CD14-positive monocyte (primary cell): ENCODE measurements around the gene C9orf57. TPM values are rescaled to one million over a fixed set of nuclear protein-coding genes. Genes with fewer than 3 reads are reported as not detected.
A peak's percentile ranks its signal among the peaks of the same experiment; 100 is the strongest.

Source experiments
- DNase-seq, 3 donors: peaks; one replicate each; pipeline ENCODE4 v3.0.0-alpha.2; 2011 to 2022
- H2AFZ ChIP-seq: 2 replicates; pipeline ENCODE4 v1.6.0; 2012; ENCODE audit warnings: mild to moderate bottlenecking, low read depth, low read length, inconsistent platforms; ENCODE audit not compliant: insufficient read depth, poor library complexity, severe bottlenecking
- H3K27ac ChIP-seq, 2 donors: 1 replicate in 1 of 2; 2 replicates in 1 of 2; pipeline ENCODE4 v1.5.1; 2012 to 2013; ENCODE audit warnings: low read length in 2 of 2, control low read depth in 1 of 2, inconsistent platforms in 1 of 2, low read depth in 1 of 2, mild to moderate bottlenecking in 1 of 2
- H3K27me3 ChIP-seq, 2 donors: one replicate each; pipeline versions ENCODE4 v1.6.0 to v1.6.1; 2011 to 2013; ENCODE audit warnings: low read length in 2 of 2; ENCODE audit not compliant: control insufficient read depth in 2 of 2, insufficient read depth in 2 of 2
- H3K36me3 ChIP-seq, 2 donors: replicated peaks in 1 of 2; 1 replicate in 1 of 2; 2 replicates in 1 of 2; pipeline versions ENCODE4 v1.5.1 to v1.6.1; 2012 to 2013; ENCODE audit warnings: low read length in 2 of 2, control low read depth in 1 of 2, inconsistent platforms in 1 of 2, mild to moderate bottlenecking in 1 of 2; ENCODE audit not compliant: insufficient read depth in 2 of 2, control insufficient read depth in 1 of 2
- H3K4me1 ChIP-seq, 2 donors: 1 replicate in 1 of 2; 2 replicates in 1 of 2; pipeline versions ENCODE4 v1.5.1 to v1.6.1; 2012 to 2013; ENCODE audit warnings: low read length in 2 of 2, control low read depth in 1 of 2, inconsistent platforms in 1 of 2, mild to moderate bottlenecking in 1 of 2, moderate library complexity in 1 of 2; ENCODE audit not compliant: insufficient read depth in 2 of 2, control insufficient read depth in 1 of 2
- H3K4me2 ChIP-seq: replicated peaks from 2 replicates; pipeline ENCODE3; 2012; ENCODE audit warnings: low read length, moderate library complexity, mild to moderate bottlenecking; ENCODE audit not compliant: poor library complexity, severe bottlenecking; ENCODE audit errors: extremely low read depth
- H3K4me3 ChIP-seq, 3 experiments: fragments of 200-600 bp in 1 of 3; sonication (generic) in 1 of 3; replicated peaks in 1 of 3; 1 replicate in 2 of 3; 2 replicates in 1 of 3; pipeline ENCODE4 v1.5.1; 2011 to 2013; ENCODE audit warnings: low read length in 3 of 3, mild to moderate bottlenecking in 3 of 3, control low read depth in 2 of 3, low read depth in 2 of 3, inconsistent platforms in 1 of 3, moderate library complexity in 1 of 3
- H3K79me2 ChIP-seq: 2 replicates; pipeline ENCODE4 v1.6.0; 2012; ENCODE audit warnings: mild to moderate bottlenecking, control low read depth, inconsistent platforms, low read length, moderate library complexity; ENCODE audit not compliant: insufficient read depth
- H3K9ac ChIP-seq: 2 replicates; pipeline ENCODE4 v1.6.0; 2017; ENCODE audit warnings: low read length, mild to moderate bottlenecking; ENCODE audit not compliant: insufficient read depth, poor library complexity, severe bottlenecking
- H3K9me3 ChIP-seq, 2 donors: replicated peaks in 1 of 2; 1 replicate in 1 of 2; 2 replicates in 1 of 2; pipeline versions ENCODE4 v1.5.1 to v1.6.1; 2012 to 2013; ENCODE audit warnings: low read length in 2 of 2, control low read depth in 1 of 2; ENCODE audit not compliant: control insufficient read depth in 1 of 2, insufficient read depth in 1 of 2
- H4K20me1 ChIP-seq: 2 replicates; pipeline ENCODE4 v1.6.0; 2012; ENCODE audit warnings: mild to moderate bottlenecking, low read length, control low read depth, moderate library complexity; ENCODE audit not compliant: insufficient read depth
- H3K27ac Mint-ChIP-seq, 7 donors: one replicate each; pipeline ENCODE4 v1.8.0; 2020; ENCODE audit warnings: mild to moderate bottlenecking in 7 of 7, mixed read lengths in 7 of 7, moderate library complexity in 6 of 7, inconsistent platforms in 2 of 7
- H3K27me3 Mint-ChIP-seq, 3 donors: one replicate each; pipeline ENCODE4 v1.8.0; 2021 to 2022; ENCODE audit warnings: low read depth in 3 of 3, mild to moderate bottlenecking in 3 of 3, mixed read lengths in 3 of 3, moderate library complexity in 3 of 3, inconsistent platforms in 1 of 3
- H3K36me3 Mint-ChIP-seq, 2 donors: one replicate each; pipeline ENCODE4 v1.8.0; 2020; ENCODE audit warnings: mixed read lengths in 2 of 2, inconsistent platforms in 1 of 2, mild to moderate bottlenecking in 1 of 2
- H3K4me1 Mint-ChIP-seq: one replicate; pipeline ENCODE4 v1.8.0; 2020; ENCODE audit warnings: mild to moderate bottlenecking, mixed read lengths
- H3K4me3 Mint-ChIP-seq, 2 donors: one replicate each; pipeline ENCODE4 v1.8.0; 2020; ENCODE audit warnings: mild to moderate bottlenecking in 2 of 2, mixed read lengths in 2 of 2, moderate library complexity in 1 of 2
- H3K9me3 Mint-ChIP-seq, 7 donors: one replicate each; pipeline ENCODE4 v1.8.0; 2020 to 2022; ENCODE audit warnings: mixed read lengths in 7 of 7, mild to moderate bottlenecking in 6 of 7, moderate library complexity in 6 of 7, inconsistent platforms in 2 of 7
- CTCF ChIP-seq: fragments of 200-600 bp; IDR thresholded peaks from one replicate; pipeline ENCODE4 v1.8.0; 2022; ENCODE audit warnings: antibody characterized with exemption, mild to moderate bottlenecking
- WGBS: methylation state at CpG from one replicate; pipeline ENCODE4 v1.1.5; 2013; ENCODE audit warnings: missing lambda C conversion rate; ENCODE audit not compliant: insufficient coverage; 5-methylcytosine and 5-hydroxymethylcytosine counted together
- intact Hi-C, 2 donors: fragments of 100-400 bp; cut with micrococcal nuclease; formaldehyde crosslinking; loops; one replicate each; pipeline versions ENCODE4 v1.15.0 to v1.15.1; 2023
- polyA plus RNA-seq, 3 donors: library from polyadenylated mRNA; depleted of rRNA in 1 of 3; unstranded in 2 of 3; stranded (reverse) in 1 of 3; fragments of 300-500 nt in 2 of 3; fragments of >200 nt in 1 of 3; fragmentation: Illumina TruSeq in 2 of 3; gene quantifications; 1 replicate in 2 of 3; 2 replicates in 1 of 3; pipeline ENCODE4 v1.2.3, GENCODE V29; 2012 to 2021

The C9orf57 gene
- polyA plus RNA-seq, 3 donors, result not detected

- Histone ChIP-seq H2AFZ (no peak overlapping the region), H3K27me3 (no peaks in the 10 kb centered on the region), H3K9me3 (no peaks in the 10 kb centered on the region), H3K4me3 (no peak overlapping the region), H3K27ac (no peak overlapping the region), H3K79me2 (no peaks in the 10 kb centered on the region), H3K4me2 (no peak overlapping the region), H4K20me1 (no peaks in the 10 kb centered on the region), H3K36me3 (no peaks in the 10 kb centered on the region), H3K4me1 (peaks cover 0 to 2% of the 10 kb centered on the region in 2 donors), H3K9ac (no peak overlapping the region)
- no CpG with 5 or more reads among the region's 4 CpGs for WGBS
- Mint-ChIP-seq H3K9me3 (no peaks in the 10 kb centered on the region), H3K27ac (no peak overlapping the region), H3K4me3 (no peak overlapping the region), H3K27me3 (peaks cover 0 to 5% (median 2%) of the 10 kb centered on the region in 3 donors), H3K36me3 (no peaks in the 10 kb centered on the region), H3K4me1 (peaks cover 9% of the 10 kb centered on the region)
- no peak for DNase-seq
- TF ChIP-seq CTCF, result no peak
- intact Hi-C loops, result loop anchor here (5.0 kb wide), 2 partner anchors 201 to 216 kb away; no protein-coding TSS in a partner anchor
Observed at GRCh38 chr9:72023596-72023995, 36.8 kb downstream of the C9orf57 start.

- intact Hi-C loops, result loop anchor here (5.0 kb wide), 2 partner anchors 201 to 216 kb away; no protein-coding TSS in a partner anchor
- Histone ChIP-seq H2AFZ (no peak overlapping the region), H3K27ac (no peak overlapping the region), H3K9ac (no peak overlapping the region), H3K9me3 (no peaks in the 10 kb centered on the region), H3K27me3 (no peaks in the 10 kb centered on the region), H3K4me1 (peaks cover 0 to 2% of the 10 kb centered on the region in 2 donors), H4K20me1 (no peaks in the 10 kb centered on the region), H3K4me3 (no peak overlapping the region), H3K79me2 (no peaks in the 10 kb centered on the region), H3K36me3 (no peaks in the 10 kb centered on the region), H3K4me2 (no peak overlapping the region)
- Mint-ChIP-seq H3K9me3 (no peaks in the 10 kb centered on the region), H3K4me1 (peaks cover 9% of the 10 kb centered on the region), H3K4me3 (no peak overlapping the region), H3K36me3 (no peaks in the 10 kb centered on the region), H3K27me3 (peaks cover 0 to 5% (median 2%) of the 10 kb centered on the region in 3 donors), H3K27ac (no peak overlapping the region)
- no CpG with 5 or more reads among the region's 3 CpGs for WGBS
- TF ChIP-seq CTCF, result no peak
- DNase-seq, result peak; percentile 43 to 75 (median 50)
Observed at GRCh38 chr9:72022841-72023240, 37.6 kb downstream of the C9orf57 start.
